Hepatocyte (in vitro differentiated cells): ENCODE data around the gene PAH. TPM values are rescaled to one million over a fixed set of nuclear protein-coding genes. Genes with fewer than 3 reads are reported as not detected.

Experiments
- DNase-seq: peaks from one replicate; pipeline ENCODE4 v3.0.0-alpha.2; 2016; ENCODE audit warnings: low spot score
- H2AFZ ChIP-seq: fragments of 200-600 bp; sonication (generic); 2 replicates; pipeline ENCODE4 v1.6.0; 2016; ENCODE audit warnings: antibody characterized with exemption, mild to moderate bottlenecking
- H3K27ac ChIP-seq: fragments of 200-600 bp; sonication (generic); 2 replicates; pipeline ENCODE4 v1.5.1; 2016; ENCODE audit warnings: mild to moderate bottlenecking
- H3K27me3 ChIP-seq: fragments of 200-600 bp; sonication (generic); 2 replicates; pipeline ENCODE4 v1.6.1; 2016
- H3K36me3 ChIP-seq: fragments of 200-600 bp; sonication (generic); replicated peaks from 2 replicates; pipeline ENCODE4 v1.5.1; 2016; ENCODE audit warnings: low read depth; ENCODE audit not compliant: insufficient read depth
- H3K4me1 ChIP-seq: fragments of 200-600 bp; sonication (generic); 2 replicates; pipeline ENCODE4 v1.5.1; 2016; ENCODE audit warnings: mild to moderate bottlenecking, moderate library complexity; ENCODE audit not compliant: insufficient read depth
- H3K4me2 ChIP-seq: fragments of 200-600 bp; sonication (generic); 2 replicates; pipeline ENCODE4 v1.6.0; 2016
- H3K4me3 ChIP-seq: fragments of 200-600 bp; sonication (generic); 2 replicates; pipeline ENCODE4 v1.5.1; 2016; ENCODE audit warnings: mild to moderate bottlenecking
- H3K79me2 ChIP-seq: fragments of 200-600 bp; sonication (generic); 2 replicates; pipeline ENCODE4 v1.6.0; 2017; ENCODE audit warnings: mild to moderate bottlenecking
- H3K9me2 ChIP-seq: fragments of 200-600 bp; sonication (generic); replicated peaks from 2 replicates; pipeline ENCODE4 v1.6.0; 2017; ENCODE audit warnings: mild to moderate bottlenecking; ENCODE audit not compliant: insufficient read depth
- H3K9me3 ChIP-seq: fragments of 200-600 bp; sonication (generic); 2 replicates; pipeline ENCODE4 v1.5.1; 2016; ENCODE audit warnings: low read depth, mild to moderate bottlenecking
- H4K20me1 ChIP-seq: fragments of 200-600 bp; sonication (generic); 2 replicates; pipeline ENCODE4 v1.6.0; 2016; ENCODE audit warnings: mild to moderate bottlenecking; ENCODE audit not compliant: insufficient read depth, poor library complexity, severe bottlenecking
- CTCF ChIP-seq: fragments of 200-600 bp; sonication (generic); IDR thresholded peaks from 2 replicates; pipeline ENCODE4 v1.5.1; 2016; ENCODE audit warnings: antibody characterized with exemption, mild to moderate bottlenecking; ENCODE audit not compliant: poor library complexity
- EZH2 ChIP-seq: fragments of 200-600 bp; sonication (generic); IDR thresholded peaks from 2 replicates; pipeline ENCODE4 v1.6.1; 2016; ENCODE audit warnings: antibody characterized with exemption, mild to moderate bottlenecking, borderline replicate concordance
- EZH2phosphoT487 ChIP-seq: fragments of 200-600 bp; sonication (generic); IDR thresholded peaks from one replicate; pipeline ENCODE4 v1.6.1; 2018; ENCODE audit warnings: antibody characterized with exemption, mild to moderate bottlenecking, low read depth, moderate library complexity; ENCODE audit not compliant: unreplicated experiment, severe bottlenecking
- whole genome bisulfite sequencing: methylation state at CpG from one replicate; pipeline ENCODE4 v1.1.6; 2016; ENCODE audit warnings: low lambda C conversion rate; ENCODE audit errors: missing lambda C conversion rate; 5-methylcytosine and 5-hydroxymethylcytosine counted together
- polyA plus RNA-seq: library from polyadenylated mRNA; unstranded; fragments of >200 nt; fragmentation: Nextera tagmentation; extraction: Ambion mirVana; gene quantifications from 2 replicates; pipeline ENCODE4 v1.2.1, GENCODE V29; 2016
- total RNA-seq: library from RNA; depleted of rRNA; stranded (reverse); fragments of >200 nt; gene quantifications from 2 replicates; pipeline ENCODE4 v1.2.3, GENCODE V29; 2014

The PAH gene
- total and polyA plus RNA-seq, 2 experiments from 2014 or later: 76.1 to 203 TPM

GRCh38 chr12:102869571-102869970 lies 47.5 kb downstream of the PAH start:
- 51% methylated on average over 3 of the region's 3 CpGs for WGBS
- Histone ChIP-seq H3K27ac (no peak overlapping the region), H3K4me1 (no peaks in the 10 kb centered on the region), H4K20me1 (no peaks in the 10 kb centered on the region), H3K79me2 (no peaks in the 10 kb centered on the region), H3K9me3 (no peaks in the 10 kb centered on the region), H3K27me3 (no peaks in the 10 kb centered on the region), H2AFZ (no peak overlapping the region), H3K9me2 (no peaks in the 10 kb centered on the region), H3K4me3 (no peak overlapping the region), H3K4me2 (no peak overlapping the region), H3K36me3 (no peaks in the 10 kb centered on the region)
- TF ChIP-seq EZH2: no peak
- DNase-seq: no peak

GRCh38 chr12:102865821-102866615 lies 51.0 kb downstream of the PAH start:
- TF ChIP-seq EZH2: no peak
- no peak for TF ChIP-seq EZH2phosphoT487
- TF ChIP-seq CTCF: no peak
- Histone ChIP-seq H3K4me1 (no peaks in the 10 kb centered on the region), H3K4me3 (no peak overlapping the region), H3K9me2 (no peaks in the 10 kb centered on the region), H3K79me2 (no peaks in the 10 kb centered on the region), H2AFZ (no peak overlapping the region), H3K4me2 (no peak overlapping the region), H3K27ac (no peak overlapping the region), H3K36me3 (no peaks in the 10 kb centered on the region), H3K9me3 (no peaks in the 10 kb centered on the region), H4K20me1 (no peaks in the 10 kb centered on the region), H3K27me3 (no peaks in the 10 kb centered on the region)
- WGBS: 91% methylated on average over 6 of the region's 6 CpGs
- no peak for DNase-seq

- WGBS: 81% methylated on average over 2 of the region's 2 CpGs
- H3K79me2 ChIP-seq: no peaks in the 10 kb centered on the region
- H3K27me3 ChIP-seq: no peaks in the 10 kb centered on the region
- H3K9me3 ChIP-seq: no peaks in the 10 kb centered on the region
- no peaks in the 10 kb centered on the region for H3K36me3 ChIP-seq
- H3K4me2 ChIP-seq: no peak overlapping the region
- H4K20me1 ChIP-seq: no peaks in the 10 kb centered on the region
- H3K9me2 ChIP-seq: no peaks in the 10 kb centered on the region
- H3K4me1 ChIP-seq: no peaks in the 10 kb centered on the region
- TF ChIP-seq EZH2phosphoT487 (no peak), CTCF (no peak), EZH2 (no peak)
- no peak overlapping the region for H3K27ac ChIP-seq
- no peak overlapping the region for H3K4me3 ChIP-seq
- no peak overlapping the region for H2AFZ ChIP-seq
- DNase-seq: no peak
These were observed 54.6 kb downstream of the PAH start for GRCh38 chr12:102862486-102862885.

- H3K4me2 ChIP-seq: no peak overlapping the region
- no peaks in the 10 kb centered on the region for H3K4me1 ChIP-seq
- H3K4me3 ChIP-seq: no peak overlapping the region
- no peaks in the 10 kb centered on the region for H3K27me3 ChIP-seq
- no peak for DNase-seq
- H3K36me3 ChIP-seq: no peaks in the 10 kb centered on the region
- H2AFZ ChIP-seq: no peak overlapping the region
- H3K79me2 ChIP-seq: no peaks in the 10 kb centered on the region
- H3K27ac ChIP-seq: no peak overlapping the region
- no peaks in the 10 kb centered on the region for H3K9me2 ChIP-seq
- H4K20me1 ChIP-seq: no peaks in the 10 kb centered on the region
- TF ChIP-seq EZH2phosphoT487: no peak
- TF ChIP-seq EZH2: no peak
- no peak for TF ChIP-seq CTCF
- no peaks in the 10 kb centered on the region for H3K9me3 ChIP-seq
- 86% methylated on average over 2 of the region's 2 CpGs for WGBS
These were observed 65.8 kb downstream of the PAH start for GRCh38 chr12:102851246-102851645.
